IMR-90 (cell line): ENCODE data around the gene RFX6. TPM values are rescaled to one million over a fixed set of nuclear protein-coding genes. Genes with fewer than 3 reads are reported as not detected.

Experiments
- ATAC-seq: fragments of 200-7000 bp; cut with Tn5 transposase; 2 replicates; pipeline ENCODE4 v1.9.1; 2020; ENCODE audit warnings: low read depth, mild to moderate bottlenecking, moderate library complexity
- BruUV-seq: library from RNA; stranded (reverse); fragments of 400-500 nt; replicated peaks from 2 replicates; lab custom pipeline; 2021; lab: Mats Ljungman, UMichigan
- CTCF ChIA-PET: fragments of 300-600 bp; formaldehyde crosslinking; extraction: SDS; loops from one replicate; lab custom pipeline; 2021; ENCODE audit warnings: antibody characterized with exemption; lab: Yijun Ruan, JAX
- POLR2A ChIA-PET: fragments of 300-600 bp; sonication (Branson Sonifier 250); formaldehyde crosslinking; loops from one replicate; lab custom pipeline; 2022; ENCODE audit warnings: antibody characterized with exemption; ENCODE audit not compliant: unreplicated experiment; lab: Charles Lee
- DNase-seq: peaks from one replicate; pipeline ENCODE4 v3.0.0; 2013
- H2AFZ ChIP-seq: replicated peaks from 2 replicates; pipeline ENCODE3; 2013; ENCODE audit warnings: low read length, mild to moderate bottlenecking; ENCODE audit not compliant: poor library complexity
- H2AK5ac ChIP-seq: 2 replicates; pipeline ENCODE4 v1.6.1; 2013; ENCODE audit warnings: low read depth, low read length, inconsistent platforms
- H2AK9ac ChIP-seq: replicated peaks from 2 replicates; pipeline ENCODE3; 2013; ENCODE audit warnings: mild to moderate bottlenecking, low read depth, low read length, moderate library complexity; ENCODE audit not compliant: poor library complexity
- H2BK120ac ChIP-seq: 2 replicates; pipeline ENCODE4 v1.6.1; 2013; ENCODE audit warnings: low read depth, low read length, inconsistent platforms
- H2BK15ac ChIP-seq: 3 replicates; pipeline ENCODE4 v1.6.1; 2013; ENCODE audit warnings: low read depth, low read length, inconsistent platforms
- H2BK20ac ChIP-seq: 2 replicates; pipeline ENCODE4 v1.6.1; 2013; ENCODE audit warnings: low read depth, mild to moderate bottlenecking, inconsistent platforms, low read length, moderate library complexity
- H2BK5ac ChIP-seq: 2 replicates; pipeline ENCODE4 v1.6.1; 2013; ENCODE audit warnings: mild to moderate bottlenecking, low read depth, low read length, inconsistent platforms; ENCODE audit not compliant: poor library complexity, severe bottlenecking
- H3K14ac ChIP-seq: replicated peaks from 2 replicates; pipeline ENCODE4 v1.6.1; 2013; ENCODE audit warnings: low read depth, low read length, inconsistent platforms
- H3K18ac ChIP-seq: 2 replicates; pipeline ENCODE4 v1.6.1; 2013; ENCODE audit warnings: low read depth, low read length, control low read depth
- H3K23ac ChIP-seq: 2 replicates; pipeline ENCODE4 v1.6.1; 2013; ENCODE audit warnings: low read depth, low read length, inconsistent platforms
- H3K27ac ChIP-seq: 2 replicates; pipeline ENCODE4 v1.5.1; 2013; ENCODE audit warnings: mild to moderate bottlenecking, control low read depth, low read length; ENCODE audit not compliant: insufficient read depth
- H3K27me3 ChIP-seq: 2 replicates; pipeline ENCODE4 v1.6.1; 2013; ENCODE audit warnings: low read length; ENCODE audit not compliant: control insufficient read depth, insufficient read depth
- H3K36me3 ChIP-seq: 2 replicates; pipeline ENCODE4 v1.6.1; 2013; ENCODE audit warnings: low read length, mixed read lengths; ENCODE audit not compliant: control insufficient read depth, insufficient read depth
- H3K4ac ChIP-seq: 2 replicates; pipeline ENCODE4 v1.6.1; 2013; ENCODE audit warnings: low read depth, low read length, inconsistent platforms
- H3K4me1 ChIP-seq: 2 replicates; pipeline ENCODE4 v1.6.1; 2013; ENCODE audit warnings: low read length, mixed read lengths; ENCODE audit not compliant: control insufficient read depth, insufficient read depth
- H3K4me2 ChIP-seq: 2 replicates; pipeline ENCODE4 v1.6.1; 2013; ENCODE audit warnings: low read depth, mild to moderate bottlenecking, control low read depth, low read length, moderate library complexity
- H3K4me3 ChIP-seq: 2 replicates; pipeline ENCODE4 v1.5.1; 2013; ENCODE audit warnings: low read depth, mild to moderate bottlenecking, control low read depth, low read length, moderate library complexity; ENCODE audit not compliant: insufficient read depth
- H3K56ac ChIP-seq: 2 replicates; pipeline ENCODE4 v1.6.1; 2013; ENCODE audit warnings: low read length, inconsistent platforms; ENCODE audit not compliant: insufficient read depth; ENCODE audit errors: extremely low read depth
- H3K79me1 ChIP-seq, 2 experiments: 2 replicates each; pipeline ENCODE4 v1.6.1; 2013; ENCODE audit warnings: low read length in 2 of 2, inconsistent platforms in 1 of 2, low read depth in 1 of 2
- H3K9ac ChIP-seq: 2 replicates; pipeline ENCODE4 v1.6.1; 2013; ENCODE audit warnings: low read depth, low read length, control low read depth
- H3K9me1 ChIP-seq: 2 replicates; pipeline ENCODE4 v1.6.1; 2013; ENCODE audit warnings: low read length, inconsistent platforms; ENCODE audit not compliant: insufficient read depth
- H3K9me3 ChIP-seq: 2 replicates; pipeline ENCODE4 v1.6.1; 2013; ENCODE audit warnings: low read length; ENCODE audit not compliant: control insufficient read depth, insufficient read depth
- H4K20me1 ChIP-seq: 2 replicates; pipeline ENCODE4 v1.6.1; 2013; ENCODE audit warnings: low read length, inconsistent platforms; ENCODE audit not compliant: insufficient read depth
- H4K5ac ChIP-seq: 2 replicates; pipeline ENCODE4 v1.6.1; 2013; ENCODE audit warnings: mild to moderate bottlenecking, low read depth, low read length, control low read depth
- H4K8ac ChIP-seq, 2 experiments: 2 replicates each; pipeline ENCODE4 v1.6.1; 2013; ENCODE audit warnings: low read depth in 2 of 2, low read length in 2 of 2, control low read depth in 1 of 2, inconsistent platforms in 1 of 2
- H4K91ac ChIP-seq: 2 replicates; pipeline ENCODE4 v1.6.1; 2013; ENCODE audit warnings: low read depth, low read length, inconsistent platforms; ENCODE audit not compliant: insufficient read depth
- BHLHE40 ChIP-seq: fragments of 150-350 bp; IDR thresholded peaks from 2 replicates; pipeline ENCODE4 v1.6.1; 2016; ENCODE audit warnings: mild to moderate bottlenecking, low read depth, low read length
- CHD1 ChIP-seq: IDR thresholded peaks from 2 replicates; pipeline ENCODE4 v1.6.1; 2012; ENCODE audit warnings: low read depth, low read length, improper control_type of control experiment
- MAZ ChIP-seq: IDR thresholded peaks from 2 replicates; pipeline ENCODE4 v1.6.1; 2012; ENCODE audit warnings: low read depth, mild to moderate bottlenecking, low read length, improper control_type of control experiment, moderate library complexity, borderline replicate concordance
- MXI1 ChIP-seq: IDR thresholded peaks from 2 replicates; pipeline ENCODE4 v1.6.1; 2012; ENCODE audit warnings: low read depth, mild to moderate bottlenecking, low read length, moderate library complexity, borderline replicate concordance
- RAD21 ChIP-seq: IDR thresholded peaks from 2 replicates; pipeline ENCODE4 v1.6.1; 2012; ENCODE audit warnings: low read length, improper control_type of control experiment
- RCOR1 ChIP-seq: IDR thresholded peaks from 2 replicates; pipeline ENCODE4 v1.6.1; 2012; ENCODE audit warnings: mild to moderate bottlenecking, low read length, improper control_type of control experiment; ENCODE audit not compliant: insufficient replicate concordance
- WGBS, 2 experiments: methylation state at CpG; one replicate each; pipeline versions ENCODE4 v1.1.5 to v1.1.7; 2013; ENCODE audit warnings: missing lambda C conversion rate in 2 of 2; ENCODE audit not compliant: insufficient read length in 1 of 2; ENCODE audit errors: extremely low coverage in 2 of 2; 5-methylcytosine and 5-hydroxymethylcytosine counted together
- dilution Hi-C: fragments of 300-500 bp; cut with HindIII; formaldehyde crosslinking; loops from one replicate; pipeline ENCODE4 v1.14.3; 2018; ENCODE audit warnings: low sequenced_read_pairs; ENCODE audit not compliant: unreplicated experiment
- in situ Hi-C: fragments of 300-500 bp; cut with MboI; formaldehyde crosslinking; loops from 3 replicates; pipeline ENCODE4 v1.14.3; 2019; ENCODE audit warnings: low sequenced_read_pairs, inconsistent platforms, mixed read lengths
- intact Hi-C: fragments of 100-400 bp; cut with micrococcal nuclease; formaldehyde crosslinking; loops from 2 replicates; pipeline ENCODE4 v1.10.0; 2022
- polyA plus RNA-seq, 3 experiments: library from polyadenylated mRNA; depleted of rRNA; stranded (reverse); fragments of >200 nt; gene quantifications; 2 replicates each; pipeline ENCODE4 v1.2.3, GENCODE V29; 2012; ENCODE audit warnings: low replicate concordance in 1 of 3
- total RNA-seq: library from RNA; depleted of rRNA; stranded (reverse); fragments of >200 nt; gene quantifications from 2 replicates; pipeline ENCODE4 v1.2.3, GENCODE V29; 2012

The RFX6 gene
- total and polyA plus RNA-seq, 2 of the 4 experiments (the other 2 are of a cell fraction) = not detected

GRCh38 chr6:116974526-116975316, 97.7 kb downstream of the RFX6 start (continued):
- no peak for TF ChIP-seq RCOR1

DNA sequence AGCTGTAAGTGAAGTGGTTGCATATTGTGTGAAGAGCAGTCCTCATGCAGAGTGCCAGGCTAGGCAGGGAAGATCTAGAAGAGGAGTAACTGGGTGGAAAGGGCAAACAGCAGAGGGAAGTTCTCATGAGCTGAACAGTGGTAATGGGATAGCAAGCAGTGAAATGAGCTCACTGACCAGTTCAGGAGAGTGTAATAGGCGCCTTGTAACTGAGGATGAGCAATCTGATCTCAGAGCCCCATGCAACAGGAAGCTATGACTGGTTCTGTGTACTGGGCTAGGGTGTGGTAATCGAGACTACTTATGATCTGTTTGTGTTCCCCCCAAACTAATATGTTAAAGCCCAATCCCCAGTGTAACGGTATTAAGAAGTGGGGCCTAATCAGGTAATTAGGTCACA, 98.6 kb downstream of the RFX6 start:
- WGBS, 2 experiments = no CpG with 5 or more reads among the region's 3 CpGs
- dilution Hi-C loops (no loop called here), intact Hi-C loops (loop anchor here (10.0 kb wide), 1 partner anchor 629 kb away; the partner anchor contains the start of gene GOPC), in situ Hi-C loops (no loop called here)
- Histone ChIP-seq H3K27ac (no peak overlapping the region), H3K9me1 (no peaks in the 10 kb centered on the region), H2BK5ac (no peak overlapping the region), H3K4me2 (no peak overlapping the region), H3K27me3 (no peaks in the 10 kb centered on the region), H3K36me3 (no peaks in the 10 kb centered on the region), H3K23ac (no peak overlapping the region), H4K20me1 (no peaks in the 10 kb centered on the region), H2AK5ac (no peak overlapping the region), H2BK20ac (no peak overlapping the region), H3K79me1 (no peaks in the 10 kb centered on the region), H2BK15ac (no peak overlapping the region), H3K14ac (no peak overlapping the region), H4K5ac (no peak overlapping the region), H3K56ac (no peak overlapping the region), H3K4ac (no peak overlapping the region), H3K18ac (no peak overlapping the region), H4K8ac (no peak overlapping the region), H2BK120ac (no peak overlapping the region), H3K4me3 (no peak overlapping the region), H2AK9ac (no peak overlapping the region), H2AFZ (no peak overlapping the region), H3K9ac (no peak overlapping the region), H4K91ac (no peak overlapping the region), H3K9me3 (no peaks in the 10 kb centered on the region), H3K4me1 (no peaks in the 10 kb centered on the region)
- DNase-seq = peak; percentile 6
- ATAC-seq = no peak
- ChIA-PET CTCF (no interaction called here), POLR2A (no interaction called here)
- no TSS peak for BruUV-seq
- TF ChIP-seq BHLHE40 (no peak), CHD1 (no peak), RAD21 (no peak), MAZ (no peak), MXI1 (no peak), RCOR1 (no peak)
